Measurements from ENCODE around the gene PACRG. TPM values are rescaled to one million over a fixed set of nuclear protein-coding genes. Genes with fewer than 3 reads are reported as not detected.

The PACRG gene
- total RNA-seq, 4 donors from 2014 or later = 0.29 to 1.6 (median 0.61) TPM

GRCh38 chr6:163128324-163128723 is 400.6 kb downstream of the PACRG start:
- no peak for TF ChIP-seq POLR2A (IDR thresholded peaks at IDR 0.05)
- no peak for TF ChIP-seq CTCF (IDR thresholded peaks at IDR 0.05 in 4 of 5, conservative IDR thresholded peaks at IDR 0.05 in 1 of 5)
- H3K36me3 ChIP-seq = no peaks in the 10 kb centered on the region
- intact Hi-C loops (cut with DNase I; ENCODE audit: low total_unique reads) (no loop called here), in situ Hi-C loops (cut with MboI; ENCODE audit: low sequenced_read_pairs in 4 of 4) (no loop called here)
- H3K27ac ChIP-seq = no peak overlapping the region
- H3K9me3 ChIP-seq = no peaks in the 10 kb centered on the region
- DNase-seq = no peak
- H3K4me3 ChIP-seq = no peak overlapping the region
- H3K4me1 ChIP-seq = peaks cover 0 to 4% of the 10 kb centered on the region in 2 donors
- no peak for ATAC-seq
- H3K27me3 ChIP-seq = no peaks in the 10 kb centered on the region

GRCh38 chr6:163132050-163132750 is 404.4 kb downstream of the PACRG start:
- no peak overlapping the region for H3K27ac ChIP-seq
- intact Hi-C loops (cut with DNase I; ENCODE audit: low total_unique reads) = no loop called here

DNA sequence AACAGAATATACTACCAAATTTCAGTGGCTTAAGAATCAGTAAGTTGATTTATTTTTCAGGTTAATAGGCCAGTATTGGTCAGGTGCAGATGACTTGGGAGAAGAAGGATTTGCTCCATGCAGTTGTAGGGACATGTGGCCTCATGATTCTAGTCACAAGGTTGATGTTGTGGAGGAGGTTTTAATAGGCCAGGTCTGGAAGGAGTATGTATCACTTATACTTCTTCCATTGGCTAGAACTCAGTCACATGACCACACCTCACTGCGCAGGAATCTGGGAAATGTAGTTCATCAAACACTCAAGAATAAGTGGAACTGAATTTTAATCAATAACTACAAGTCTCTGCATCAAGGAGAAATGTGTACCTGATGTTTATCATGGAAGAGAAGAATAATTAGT is 405.2 kb downstream of the PACRG start:
- no peak for ATAC-seq

More at GRCh38 chr6:163132050-163132750, 404.4 kb downstream of the PACRG start:
- H3K27me3 ChIP-seq = no peaks in the 10 kb centered on the region
- peaks cover 0 to 4% of the 10 kb centered on the region in 2 donors for H3K4me1 ChIP-seq
- no peak for DNase-seq
- no peak for ATAC-seq
- no peak overlapping the region for H3K4me3 ChIP-seq
- in situ Hi-C loops (cut with MboI; ENCODE audit: low sequenced_read_pairs in 4 of 4) = no loop called here
- TF ChIP-seq CTCF (IDR thresholded peaks at IDR 0.05 in 4 of 5, conservative IDR thresholded peaks at IDR 0.05 in 1 of 5) (no peak), POLR2A (IDR thresholded peaks at IDR 0.05) (no peak)
- no peaks in the 10 kb centered on the region for H3K36me3 ChIP-seq
- H3K9me3 ChIP-seq = no peaks in the 10 kb centered on the region

GRCh38 chr6:163133691-163134090 is 405.9 kb downstream of the PACRG start:
- no peaks in the 10 kb centered on the region for H3K9me3 ChIP-seq
- H3K36me3 ChIP-seq = no peaks in the 10 kb centered on the region
- DNase-seq (no peak), ATAC-seq (no peak)
- H3K4me3 ChIP-seq = no peak overlapping the region
- in situ Hi-C loops (cut with MboI; ENCODE audit: low sequenced_read_pairs in 4 of 4) (no loop called here), intact Hi-C loops (cut with DNase I; ENCODE audit: low total_unique reads) (no loop called here)
- H3K27me3 ChIP-seq = no peaks in the 10 kb centered on the region
- no peak overlapping the region for H3K27ac ChIP-seq
- H3K4me1 ChIP-seq = no peaks in the 10 kb centered on the region
- TF ChIP-seq CTCF (IDR thresholded peaks at IDR 0.05 in 4 of 5, conservative IDR thresholded peaks at IDR 0.05 in 1 of 5) (no peak), POLR2A (IDR thresholded peaks at IDR 0.05) (no peak)

More for the DNA sequence above, 405.2 kb downstream of the PACRG start:
- H3K4me1 ChIP-seq = peaks cover 0 to 2% of the 10 kb centered on the region in 2 donors
- in situ Hi-C loops (cut with MboI; ENCODE audit: low sequenced_read_pairs in 4 of 4) (no loop called here), intact Hi-C loops (cut with DNase I; ENCODE audit: low total_unique reads) (no loop called here)
- no peaks in the 10 kb centered on the region for H3K36me3 ChIP-seq
- no peak for DNase-seq
- no peaks in the 10 kb centered on the region for H3K9me3 ChIP-seq
- no peak overlapping the region for H3K27ac ChIP-seq
- no peak overlapping the region for H3K4me3 ChIP-seq
- TF ChIP-seq POLR2A (IDR thresholded peaks at IDR 0.05) (no peak), CTCF (IDR thresholded peaks at IDR 0.05 in 4 of 5, conservative IDR thresholded peaks at IDR 0.05 in 1 of 5) (no peak)
- no peaks in the 10 kb centered on the region for H3K27me3 ChIP-seq

All from gastrocnemius medialis (tissue), 4 donors.